SK-N-SH (cell line): ENCODE data around the gene RYR3. TPM values are rescaled to one million over a fixed set of nuclear protein-coding genes. Genes with fewer than 3 reads are reported as not detected.

Experiments
- CTCF ChIA-PET: fragments of 300-600, 350-600 bp; formaldehyde crosslinking; extraction: SDS; loops from one replicate; lab custom pipeline; 2021; lab: Yijun Ruan, JAX
- POLR2A ChIA-PET: fragments of 350-600 bp; sonication (Branson Sonifier 250); formaldehyde crosslinking; extraction: SDS; loops from one replicate; lab custom pipeline; 2020; ENCODE audit warnings: antibody characterized with exemption, inconsistent platforms; lab: Yijun Ruan, JAX
- DNase-seq: peaks from one replicate; pipeline ENCODE4 v3.0.0; 2012
- H2AFZ ChIP-seq: fragments of 200-600 bp; sonication (generic); 2 replicates; pipeline ENCODE4 v1.8.1; 2016; ENCODE audit warnings: antibody characterized with exemption, mild to moderate bottlenecking, low read depth
- H3F3A ChIP-seq: fragments of 200-600 bp; sonication (generic); replicated peaks from 2 replicates; pipeline ENCODE3; 2016; ENCODE audit warnings: antibody characterized with exemption, mild to moderate bottlenecking; ENCODE audit not compliant: insufficient read depth
- H3K27ac ChIP-seq, 2 experiments: fragments of 200-500 bp in 1 of 2; fragments of 200-600 bp in 1 of 2; sonication (Bioruptor generic) in 1 of 2; sonication (generic), shearing (Covaris generic) in 1 of 2; 2 replicates each; pipeline versions ENCODE4 v1.5.1 to v1.6.1; 2014 to 2016; ENCODE audit warnings: low read depth in 2 of 2, inconsistent platforms in 1 of 2, low read length in 1 of 2, mild to moderate bottlenecking in 1 of 2, mixed read lengths in 1 of 2
- H3K27me3 ChIP-seq: fragments of 200-600 bp; sonication (generic), shearing (Covaris generic); 2 replicates; pipeline ENCODE4 v1.6.1; 2016; ENCODE audit warnings: mixed run types; ENCODE audit not compliant: insufficient read depth
- H3K36me3 ChIP-seq, 2 experiments: fragments of 200-500 bp in 1 of 2; fragments of 200-600 bp in 1 of 2; sonication (Bioruptor generic) in 1 of 2; sonication (generic) in 1 of 2; replicated peaks in 1 of 2; 2 replicates each; pipeline versions ENCODE3 to v1.5.1; 2014 to 2016; ENCODE audit warnings: low read length in 1 of 2, mild to moderate bottlenecking in 1 of 2; ENCODE audit not compliant: insufficient read depth in 2 of 2, control insufficient read depth in 1 of 2
- H3K4me1 ChIP-seq, 2 experiments: fragments of 200-500 bp in 1 of 2; fragments of 200-600 bp in 1 of 2; sonication (Bioruptor generic) in 1 of 2; sonication (generic), shearing (Covaris generic) in 1 of 2; 2 replicates each; pipeline versions ENCODE4 v1.5.1 to v1.6.1; 2014 to 2016; ENCODE audit warnings: low read depth in 1 of 2, low read length in 1 of 2, mixed run types in 1 of 2; ENCODE audit not compliant: insufficient read depth in 2 of 2, control insufficient read depth in 1 of 2
- H3K4me2 ChIP-seq: fragments of 200-600 bp; sonication (generic), shearing (Covaris generic); 2 replicates; pipeline ENCODE4 v1.6.1; 2017; ENCODE audit warnings: mixed run types
- H3K4me3 ChIP-seq, 2 experiments: fragments of 200-500 bp in 1 of 2; fragments of 200-600 bp in 1 of 2; sonication (Bioruptor generic) in 1 of 2; sonication (generic), shearing (Covaris generic) in 1 of 2; 2 replicates each; pipeline versions ENCODE4 v1.5.1 to v1.8.1; 2014 to 2016; ENCODE audit warnings: low read depth in 2 of 2, inconsistent platforms in 1 of 2, low read length in 1 of 2, mild to moderate bottlenecking in 1 of 2, mixed read lengths in 1 of 2, moderate library complexity in 1 of 2
- H3K79me2 ChIP-seq: fragments of 200-600 bp; sonication (generic); 2 replicates; pipeline ENCODE4 v1.8.1; 2017; ENCODE audit warnings: mild to moderate bottlenecking; ENCODE audit not compliant: insufficient read depth
- H3K9ac ChIP-seq: fragments of 200-600 bp; sonication (generic); 2 replicates; pipeline ENCODE4 v1.6.1; 2017; ENCODE audit warnings: mixed run types
- H3K9me2 ChIP-seq: fragments of 200-600 bp; sonication (generic); 2 replicates; pipeline ENCODE4 v1.6.1; 2017; ENCODE audit warnings: mixed run types
- H3K9me3 ChIP-seq: fragments of 200-600 bp; sonication (generic); 2 replicates; pipeline ENCODE4 v1.6.1; 2017; ENCODE audit warnings: mixed run types, mild to moderate bottlenecking, moderate library complexity
- H4K20me1 ChIP-seq: fragments of 200-600 bp; sonication (generic); 2 replicates; pipeline ENCODE4 v1.6.1; 2017; ENCODE audit warnings: mild to moderate bottlenecking, mixed run types; ENCODE audit not compliant: insufficient read depth
- CTCF ChIP-seq: fragments of 200-600 bp; sonication (generic); IDR thresholded peaks from 2 replicates; pipeline ENCODE4 v1.6.1; 2017; ENCODE audit warnings: antibody characterized with exemption, mild to moderate bottlenecking, moderate library complexity
- FOXM1 ChIP-seq: IDR thresholded peaks from 2 replicates; pipeline ENCODE4 v1.4.0; 2012; ENCODE audit warnings: low read depth, mild to moderate bottlenecking
- GABPA ChIP-seq: IDR thresholded peaks from 2 replicates; pipeline ENCODE4 v1.4.0; 2012; ENCODE audit warnings: low read depth, mild to moderate bottlenecking
- GATA2 ChIP-seq: sonication (generic); formaldehyde crosslinking; IDR thresholded peaks from 2 replicates; pipeline ENCODE4 v1.5.0; 2020; ENCODE audit warnings: mild to moderate bottlenecking, missing genetic modification reagents
- MXI1 ChIP-seq: IDR thresholded peaks from 2 replicates; pipeline ENCODE4 v1.6.1; 2012; ENCODE audit warnings: mild to moderate bottlenecking, low read depth, low read length, improper control_type of control experiment
- NRF1 ChIP-seq: IDR thresholded peaks from 2 replicates; pipeline ENCODE4 v1.6.1; 2012; ENCODE audit warnings: low read depth, mild to moderate bottlenecking, low read length
- REST ChIP-seq: IDR thresholded peaks from 2 replicates; pipeline ENCODE4 v1.6.1; 2012; ENCODE audit warnings: mild to moderate bottlenecking, low read depth, low read length, moderate library complexity
- RFX5 ChIP-seq: IDR thresholded peaks from 2 replicates; pipeline ENCODE4 v1.6.1; 2012; ENCODE audit warnings: mild to moderate bottlenecking, improper control_type of control experiment, low read length
- SIN3A ChIP-seq: IDR thresholded peaks from 2 replicates; pipeline ENCODE4 v1.6.1; 2012; ENCODE audit warnings: low read depth, mild to moderate bottlenecking, low read length, moderate library complexity, borderline replicate concordance
- SMC3 ChIP-seq: IDR thresholded peaks from 2 replicates; pipeline ENCODE4 v1.6.1; 2012; ENCODE audit warnings: low read depth, low read length, improper control_type of control experiment
- TAF1 ChIP-seq: IDR thresholded peaks from 2 replicates; pipeline ENCODE4 v1.6.1; 2012; ENCODE audit warnings: low read depth, mild to moderate bottlenecking, low read length, moderate library complexity, borderline replicate concordance
- TCF12 ChIP-seq: IDR thresholded peaks from 2 replicates; pipeline ENCODE4 v1.4.0; 2012
- TEAD4 ChIP-seq: IDR thresholded peaks from 2 replicates; pipeline ENCODE4 v1.4.0; 2012; ENCODE audit warnings: mild to moderate bottlenecking, borderline replicate concordance; ENCODE audit not compliant: insufficient read depth
- USF1 ChIP-seq: IDR thresholded peaks from 2 replicates; pipeline ENCODE4 v1.4.0; 2012; ENCODE audit warnings: low read depth, borderline replicate concordance
- USF2 ChIP-seq: fragments of 150-350 bp; IDR thresholded peaks from 2 replicates; pipeline ENCODE4 v1.6.1; 2017; ENCODE audit warnings: antibody characterized with exemption, low read length, low read depth, borderline replicate concordance
- WGBS: methylation state at CpG from one replicate; pipeline ENCODE4 v1.1.6; 2017; ENCODE audit warnings: low lambda C conversion rate; 5-methylcytosine and 5-hydroxymethylcytosine counted together
- polyA plus RNA-seq, 3 experiments: library from polyadenylated mRNA; depleted of rRNA; stranded (reverse); fragments of >200 nt; gene quantifications; 2 replicates each; pipeline ENCODE4 v1.2.3, GENCODE V29; 2012

Gene RYR3
- polyA plus RNA-seq, 1 of the 3 experiments (the other 2 are of a cell fraction), result 0.02 TPM

GRCh38 chr15:33753012-33753411 is 442.2 kb downstream of the RYR3 start (continued):
- no peak for TF ChIP-seq MXI1
- no peak for TF ChIP-seq TEAD4
- no peak for TF ChIP-seq TAF1
- no peak for TF ChIP-seq TCF12

- Histone ChIP-seq H3K9ac (no peak overlapping the region), H3K4me2 (no peak overlapping the region), H3K79me2 (no peaks in the 10 kb centered on the region), H3K27me3 (peaks cover 8% of the 10 kb centered on the region; the same call in 1 of the 2 replicates), H3K27ac (no peak overlapping the region), H4K20me1 (no peaks in the 10 kb centered on the region), H3K4me3 (no peak overlapping the region), H2AFZ (no peak overlapping the region), H3K36me3 (no peaks in the 10 kb centered on the region), H3K9me3 (no peaks in the 10 kb centered on the region), H3K4me1 (no peaks in the 10 kb centered on the region), H3F3A (no peaks in the 10 kb centered on the region), H3K9me2 (no peaks in the 10 kb centered on the region)
- no peak for TF ChIP-seq SMC3
- no peak for TF ChIP-seq SIN3A
- no peak for TF ChIP-seq USF2
- no peak for TF ChIP-seq FOXM1
- no peak for TF ChIP-seq RFX5
- TF ChIP-seq GABPA, result no peak
- no peak for DNase-seq
- POLR2A ChIA-PET, result no interaction called here
- 62% methylated on average over 3 of the region's 3 CpGs for WGBS
- CTCF ChIA-PET, result interaction anchor here (1.1 kb wide), 1 partner anchor 24 kb away, joined by 3 read pairs; no protein-coding TSS in a partner anchor
Measured at GRCh38 chr15:33754242-33754641, 443.5 kb downstream of the RYR3 start.

- POLR2A ChIA-PET, result no interaction called here
- H3K4me1 ChIP-seq, result no peaks in the 10 kb centered on the region
- no peaks in the 10 kb centered on the region for H3K9me3 ChIP-seq
- TF ChIP-seq USF1 (no peak), REST (no peak), GABPA (no peak), GATA2 (CRISPR knock-in tag) (no peak), MXI1 (no peak), TAF1 (no peak), CTCF (no peak), NRF1 (no peak), TEAD4 (no peak), USF2 (no peak)
- peaks cover 8% of the 10 kb centered on the region; the same call in 1 of the 2 replicates for H3K27me3 ChIP-seq
- H3K4me3 ChIP-seq, result no peak overlapping the region
- H3K79me2 ChIP-seq, result no peaks in the 10 kb centered on the region
- no peaks in the 10 kb centered on the region for H3F3A ChIP-seq
- H3K27ac ChIP-seq, result no peak overlapping the region
- no peak overlapping the region for H2AFZ ChIP-seq
- 43% methylated on average over 4 of the region's 5 CpGs for WGBS
- H3K9me2 ChIP-seq, result no peaks in the 10 kb centered on the region
- no peaks in the 10 kb centered on the region for H3K36me3 ChIP-seq
- no peak overlapping the region for H3K9ac ChIP-seq
- H3K4me2 ChIP-seq, result no peak overlapping the region
- H4K20me1 ChIP-seq, result no peaks in the 10 kb centered on the region
- DNase-seq, result no peak
- CTCF ChIA-PET, result interaction anchor here (1.1 to 1.5 kb wide), 2 partner anchors 20 to 21 kb away, joined by 4 to 6 read pairs; no protein-coding TSS in a partner anchor
Measured at GRCh38 chr15:33756961-33757360, 446.2 kb downstream of the RYR3 start.
